ENCODE data around the gene PLAU. TPM values are rescaled to one million over a fixed set of nuclear protein-coding genes. Genes with fewer than 3 reads are reported as not detected.
A peak's percentile ranks its signal among the peaks of the same experiment; 100 is the strongest.
"Not testable (repeated sequence)": the region's sequence is repeated elsewhere in the genome, so short reads cannot be mapped to it uniquely, and the experiment has no call there.

PLAU gene
- total and polyA plus RNA-seq, 2 of the 4 experiments (the other 2 are of a cell fraction), result 123 to 283 TPM

DNA sequence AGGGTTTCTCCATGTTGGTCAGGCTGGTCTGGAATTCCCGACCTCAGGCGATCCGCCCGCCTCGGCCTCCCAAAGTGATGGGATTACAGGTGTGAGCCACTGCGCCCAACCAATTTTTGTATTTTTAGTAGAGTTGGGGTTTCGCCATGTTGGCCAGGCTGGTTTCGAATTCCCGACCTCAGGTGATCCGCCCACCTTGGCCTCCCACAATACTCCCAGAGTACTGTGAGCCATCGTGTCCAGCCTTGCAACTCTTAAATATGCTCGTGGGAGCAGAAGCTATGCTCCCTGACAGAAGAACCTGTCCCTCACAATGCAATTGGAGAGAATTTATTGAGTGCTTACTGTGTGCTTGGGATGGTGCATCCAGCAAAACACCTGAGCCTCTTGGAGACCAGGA lies 52.6 kb downstream of the PLAU start:
- WGBS, 2 experiments (ENCODE audit: extremely low coverage in 2 of 2, insufficient read length in 1 of 2), result no CpG with 5 or more reads among the region's 12 CpGs
- Histone ChIP-seq H3K14ac (replicated peaks; ENCODE audit: low read depth, low read length) (0 out of 2 replicates have a peak overlapping the region, but pooled peaks have one; percentile 12), H4K91ac (ENCODE audit: insufficient read depth, low read depth, low read length) (peak overlapping the region; percentile 39), H3K79me1 (ENCODE audit: low read depth in 1 of 2, low read length in 2 of 2) (peaks cover 0 to 25% of the 10 kb centered on the region in 2 experiments; a peak in 2 of 4 replicates), H2BK120ac (ENCODE audit: low read depth, low read length) (peak overlapping the region; percentile 27; the same call in 1 of the 2 replicates), H2AK5ac (ENCODE audit: low read depth, low read length) (peak overlapping the region; percentile 40; the same call in 1 of the 2 replicates), H2BK20ac (ENCODE audit: low read depth, low read length) (peak overlapping the region; percentile 1; the same call in 1 of the 2 replicates), H3K4ac (ENCODE audit: low read depth, low read length) (peak overlapping the region; percentile 1; the same call in 1 of the 2 replicates), H3K9me1 (ENCODE audit: insufficient read depth, low read length) (peaks cover 29% of the 10 kb centered on the region), H2BK15ac (ENCODE audit: low read depth, low read length) (peak overlapping the region; percentile 42; the same call in 1 of the 3 replicates), H3K4me1 (ENCODE audit: control insufficient read depth, insufficient read depth, low read length) (peaks cover 26% of the 10 kb centered on the region)
- H3K56ac ChIP-seq (ENCODE audit: extremely low read depth, insufficient read depth, low read length); H4K8ac ChIP-seq (ENCODE audit: low read depth in 2 of 2, low read length in 2 of 2); H2AK9ac ChIP-seq (replicated peaks; ENCODE audit: low read depth, low read length, poor library complexity); H3K4me2 ChIP-seq (ENCODE audit: low read depth, low read length); DNase-seq; H3K23ac ChIP-seq (ENCODE audit: low read depth, low read length); H3K9me3 ChIP-seq (ENCODE audit: control insufficient read depth, insufficient read depth, low read length); H2BK5ac ChIP-seq (ENCODE audit: low read depth, low read length, poor library complexity, severe bottlenecking); H3K27ac ChIP-seq (ENCODE audit: insufficient read depth, low read length); H3K18ac ChIP-seq (ENCODE audit: low read depth, low read length); in situ Hi-C loops (cut with MboI; ENCODE audit: low sequenced_read_pairs); ATAC-seq (ENCODE audit: low read depth); POLR2A ChIA-PET (ENCODE audit: unreplicated experiment); H3K4me3 ChIP-seq (ENCODE audit: insufficient read depth, low read depth, low read length); H3K27me3 ChIP-seq (ENCODE audit: control insufficient read depth, insufficient read depth, low read length); H4K20me1 ChIP-seq (ENCODE audit: insufficient read depth, low read length); dilution Hi-C loops (cut with HindIII; ENCODE audit: low sequenced_read_pairs, unreplicated experiment); H3K9ac ChIP-seq (ENCODE audit: low read depth, low read length); H3K36me3 ChIP-seq (ENCODE audit: control insufficient read depth, insufficient read depth, low read length); intact Hi-C loops (cut with micrococcal nuclease); H4K5ac ChIP-seq (ENCODE audit: low read depth, low read length); BruUV-seq (replicated peaks); H2AFZ ChIP-seq (replicated peaks; ENCODE audit: low read length, poor library complexity): not testable (repeated sequence)
- CTCF ChIA-PET, result interaction anchor here (1.2 kb wide), 1 partner anchor 77 kb away, joined by 3 read pairs; no protein-coding TSS in a partner anchor
